Mucosa of stomach (tissue), 1 donor: ENCODE data around the gene KAT6B.
"Not testable (repeated sequence)": the region's sequence is repeated elsewhere in the genome, so short reads cannot be mapped to it uniquely, and the experiment has no call there.

ENCODE experiments used
- H3K27me3 ChIP-seq: one replicate; pipeline ENCODE4 v1.7.0; 2013; ENCODE audit warnings: mild to moderate bottlenecking, low read length; ENCODE audit not compliant: control insufficient read depth, insufficient read depth
- H3K36me3 ChIP-seq: one replicate; pipeline ENCODE4 v1.7.0; 2013; ENCODE audit warnings: low read length; ENCODE audit not compliant: control insufficient read depth, insufficient read depth
- H3K4me1 ChIP-seq: one replicate; pipeline ENCODE4 v1.7.0; 2013; ENCODE audit warnings: mild to moderate bottlenecking, low read length; ENCODE audit not compliant: control insufficient read depth, insufficient read depth
- H3K4me3 ChIP-seq: one replicate; pipeline ENCODE4 v1.7.0; 2013; ENCODE audit warnings: low read length
- H3K9ac ChIP-seq: one replicate; pipeline ENCODE4 v1.7.0; 2013; ENCODE audit warnings: mild to moderate bottlenecking, low read length, moderate library complexity
- H3K9me3 ChIP-seq: one replicate; pipeline ENCODE4 v1.7.0; 2013; ENCODE audit warnings: mild to moderate bottlenecking, low read length, moderate library complexity; ENCODE audit not compliant: control insufficient read depth
- donor health status: Pancreatic carcinoma.

KAT6B gene

GRCh38 chr10:74882831-74883230, 56.4 kb downstream of the KAT6B start:
- H3K9me3 ChIP-seq: no peaks in the 10 kb centered on the region
- H3K4me1 ChIP-seq: peaks cover 11% of the 10 kb centered on the region
- no peaks in the 10 kb centered on the region for H3K27me3 ChIP-seq
- H3K9ac ChIP-seq: no peak overlapping the region
- H3K4me3 ChIP-seq: no peak overlapping the region
- H3K36me3 ChIP-seq: no peaks in the 10 kb centered on the region

DNA sequence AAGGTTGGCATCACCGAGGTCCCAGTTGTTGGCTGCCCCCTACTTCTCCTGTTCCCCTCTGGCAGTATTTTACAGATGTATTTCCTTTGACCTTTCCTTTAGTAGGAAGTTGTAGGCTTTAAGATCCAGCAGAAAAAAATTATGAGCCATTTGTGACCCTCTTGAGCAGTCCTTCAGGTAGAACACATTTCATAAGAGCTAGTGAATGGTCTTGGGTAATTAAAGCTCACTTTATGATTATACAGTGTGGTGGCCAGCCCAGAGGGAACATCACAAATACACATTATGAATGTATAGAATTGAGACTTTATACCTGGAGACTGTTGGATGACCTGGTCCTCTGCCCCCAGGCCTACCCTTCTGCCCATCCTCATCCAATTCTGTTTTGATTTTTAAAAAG, 57.0 kb downstream of the KAT6B start:
- Histone ChIP-seq H3K4me1 (peaks cover 11% of the 10 kb centered on the region), H3K4me3 (no peak overlapping the region), H3K27me3 (no peaks in the 10 kb centered on the region), H3K36me3 (no peaks in the 10 kb centered on the region), H3K9me3 (no peaks in the 10 kb centered on the region), H3K9ac (no peak overlapping the region)

GRCh38 chr10:74887614-74888284, 61.3 kb downstream of the KAT6B start:
- Histone ChIP-seq H3K4me3 (no peak overlapping the region), H3K9ac (no peak overlapping the region), H3K36me3 (no peaks in the 10 kb centered on the region), H3K4me1 (peaks cover 6% of the 10 kb centered on the region), H3K9me3 (no peaks in the 10 kb centered on the region), H3K27me3 (no peaks in the 10 kb centered on the region)

DNA sequence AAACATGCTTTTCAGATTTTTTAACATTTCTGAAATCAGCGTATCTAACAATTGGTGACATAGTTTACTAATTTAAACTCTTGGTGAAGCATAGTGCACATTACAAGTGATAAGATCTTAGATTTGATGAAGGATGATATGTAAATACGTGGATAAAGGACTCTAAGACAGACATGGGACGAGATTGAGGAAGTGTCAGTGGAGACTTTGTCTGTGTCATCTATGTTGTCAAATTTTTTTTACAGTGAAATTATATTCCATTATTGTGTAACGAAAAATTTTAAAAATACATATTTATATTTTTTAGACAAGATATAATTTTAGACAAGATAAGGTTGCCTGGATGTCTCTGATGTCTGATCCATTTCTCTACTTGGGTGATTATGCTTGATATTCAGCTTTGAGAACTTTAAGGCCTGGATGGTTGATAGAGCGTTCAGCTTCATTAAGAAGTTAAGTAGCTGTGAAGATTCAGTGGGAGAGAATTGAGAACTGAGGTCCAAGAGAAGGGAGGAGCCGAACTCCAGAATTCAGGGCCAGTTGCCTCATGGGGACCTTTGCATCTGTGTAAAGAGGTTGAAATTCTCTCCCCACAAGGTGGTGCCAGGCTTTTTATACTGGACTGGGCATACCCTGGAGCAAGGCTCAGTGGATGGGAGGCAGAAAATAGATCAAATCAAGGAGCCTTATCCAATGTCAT, 62.7 kb downstream of the KAT6B start:
- Histone ChIP-seq H3K4me3 (no peak overlapping the region), H3K9me3 (no peaks in the 10 kb centered on the region), H3K36me3 (no peaks in the 10 kb centered on the region), H3K27me3 (no peaks in the 10 kb centered on the region), H3K4me1 (peaks cover 6% of the 10 kb centered on the region), H3K9ac (no peak overlapping the region)

- H3K4me1 ChIP-seq: peaks cover 6% of the 10 kb centered on the region
- no peaks in the 10 kb centered on the region for H3K9me3 ChIP-seq
- no peaks in the 10 kb centered on the region for H3K27me3 ChIP-seq
- no peak overlapping the region for H3K9ac ChIP-seq
- no peak overlapping the region for H3K4me3 ChIP-seq
- H3K36me3 ChIP-seq: no peaks in the 10 kb centered on the region
These were observed 63.2 kb downstream of the KAT6B start for GRCh38 chr10:74889662-74889998.

GRCh38 chr10:74890460-74890859, 64.1 kb downstream of the KAT6B start:
- Histone ChIP-seq H3K9me3 (no peaks in the 10 kb centered on the region), H3K27me3 (no peaks in the 10 kb centered on the region), H3K9ac (no peak overlapping the region), H3K36me3 (no peaks in the 10 kb centered on the region), H3K4me3 (no peak overlapping the region), H3K4me1 (peaks cover 2% of the 10 kb centered on the region)

DNA sequence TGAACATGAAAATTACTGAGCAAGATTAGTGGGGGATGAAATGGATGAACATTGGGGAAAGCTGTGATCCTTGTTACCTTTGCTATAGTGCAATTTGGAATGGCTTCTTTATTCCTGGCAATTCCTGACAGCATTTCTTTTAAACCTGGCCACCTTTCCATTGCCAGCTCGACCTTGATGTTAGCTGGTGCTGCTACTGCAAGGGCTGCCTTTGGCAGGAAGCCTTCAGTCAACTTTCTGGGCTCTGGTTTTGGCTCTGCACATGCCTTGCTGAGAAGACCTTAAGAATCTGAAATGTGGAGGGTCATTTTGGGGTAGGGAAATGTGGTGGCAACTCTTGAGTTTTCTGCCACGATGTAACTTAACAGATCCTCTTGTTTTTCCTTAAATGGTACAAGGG, 64.7 kb downstream of the KAT6B start:
- no peak overlapping the region for H3K4me3 ChIP-seq
- no peaks in the 10 kb centered on the region for H3K27me3 ChIP-seq
- H3K9ac ChIP-seq: no peak overlapping the region
- H3K36me3 ChIP-seq: no peaks in the 10 kb centered on the region
- no peaks in the 10 kb centered on the region for H3K9me3 ChIP-seq
- no peaks in the 10 kb centered on the region for H3K4me1 ChIP-seq

GRCh38 chr10:74892839-74893238, 66.4 kb downstream of the KAT6B start:
- Histone ChIP-seq H3K36me3 (no peaks in the 10 kb centered on the region), H3K4me1 (peaks cover 15% of the 10 kb centered on the region), H3K9me3 (no peaks in the 10 kb centered on the region), H3K9ac (no peak overlapping the region), H3K4me3 (no peak overlapping the region), H3K27me3 (no peaks in the 10 kb centered on the region)

GRCh38 chr10:74893329-74893728, 66.9 kb downstream of the KAT6B start:
- H3K36me3 ChIP-seq, H3K4me3 ChIP-seq, H3K27me3 ChIP-seq, H3K9ac ChIP-seq, H3K9me3 ChIP-seq: not testable (repeated sequence)
- peaks cover 19% of the 10 kb centered on the region for H3K4me1 ChIP-seq

DNA sequence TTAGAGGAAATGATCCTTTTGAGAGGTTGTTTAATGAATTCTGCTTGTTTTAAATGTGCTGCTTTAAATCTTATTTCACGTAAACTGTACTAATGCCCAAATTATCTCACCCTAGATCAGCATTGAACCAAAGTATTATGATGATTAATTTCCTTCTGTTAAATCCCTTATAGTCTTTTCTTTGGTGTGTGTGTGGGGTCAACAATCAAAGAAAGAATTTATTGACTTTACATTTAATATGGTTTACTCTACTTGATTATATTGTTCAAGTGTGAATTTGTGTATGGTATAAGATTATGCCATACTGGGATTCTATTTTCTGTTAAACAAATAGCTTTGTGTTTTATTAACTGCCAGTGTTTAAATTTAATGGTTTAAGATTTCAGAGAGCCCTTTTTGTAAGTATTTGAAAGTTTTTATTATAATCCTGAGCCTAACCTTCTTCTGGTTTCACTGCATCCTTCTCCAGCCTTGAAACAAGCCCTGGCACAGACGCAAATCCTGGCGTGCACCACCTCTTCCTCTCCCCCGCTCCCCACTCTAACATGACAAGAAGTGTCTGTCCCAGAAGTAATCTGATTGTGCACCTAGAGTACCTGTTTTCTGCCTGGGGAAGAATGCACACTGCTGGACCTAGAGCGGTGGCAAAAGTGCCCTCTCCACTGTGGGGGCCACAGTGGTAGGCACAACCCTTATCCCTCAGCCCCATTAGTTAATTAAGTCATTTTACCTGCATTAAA, 70.6 kb downstream of the KAT6B start:
- H3K4me3 ChIP-seq: no peak overlapping the region
- peaks cover 28% of the 10 kb centered on the region for H3K4me1 ChIP-seq

GRCh38 chr10:74898201-74898976, 72.0 kb downstream of the KAT6B start:
- Histone ChIP-seq H3K4me3 (no peak overlapping the region), H3K9ac (no peak overlapping the region), H3K4me1 (peaks cover 36% of the 10 kb centered on the region), H3K36me3 (no peaks in the 10 kb centered on the region), H3K27me3 (no peaks in the 10 kb centered on the region), H3K9me3 (no peaks in the 10 kb centered on the region)

More for the DNA sequence above, 70.6 kb downstream of the KAT6B start:
- Histone ChIP-seq H3K36me3 (no peaks in the 10 kb centered on the region), H3K9me3 (no peaks in the 10 kb centered on the region), H3K27me3 (no peaks in the 10 kb centered on the region), H3K9ac (no peak overlapping the region)

GRCh38 chr10:74900297-74900696, 73.9 kb downstream of the KAT6B start:
- Histone ChIP-seq H3K9ac (no peak overlapping the region), H3K4me3 (no peak overlapping the region), H3K9me3 (no peaks in the 10 kb centered on the region), H3K4me1 (peaks cover 38% of the 10 kb centered on the region), H3K36me3 (no peaks in the 10 kb centered on the region), H3K27me3 (no peaks in the 10 kb centered on the region)
